Lower leg skin (tissue), 3 donors: ENCODE data around the gene ATP2B2.

ENCODE experiments used
- CTCF ChIP-seq, 3 donors: fragments of 450-650 bp; IDR thresholded peaks; one replicate each; pipeline ENCODE4 v1.5.1; 2016; ENCODE audit warnings: antibody characterized with exemption in 3 of 3, mild to moderate bottlenecking in 3 of 3, moderate library complexity in 2 of 3
- POLR2A ChIP-seq, 2 donors: fragments of 450-650 bp; IDR thresholded peaks; one replicate each; pipeline ENCODE4 v1.6.1; 2016 to 2017; ENCODE audit warnings: antibody characterized with exemption in 2 of 2, mild to moderate bottlenecking in 1 of 2, moderate library complexity in 1 of 2

DNA sequence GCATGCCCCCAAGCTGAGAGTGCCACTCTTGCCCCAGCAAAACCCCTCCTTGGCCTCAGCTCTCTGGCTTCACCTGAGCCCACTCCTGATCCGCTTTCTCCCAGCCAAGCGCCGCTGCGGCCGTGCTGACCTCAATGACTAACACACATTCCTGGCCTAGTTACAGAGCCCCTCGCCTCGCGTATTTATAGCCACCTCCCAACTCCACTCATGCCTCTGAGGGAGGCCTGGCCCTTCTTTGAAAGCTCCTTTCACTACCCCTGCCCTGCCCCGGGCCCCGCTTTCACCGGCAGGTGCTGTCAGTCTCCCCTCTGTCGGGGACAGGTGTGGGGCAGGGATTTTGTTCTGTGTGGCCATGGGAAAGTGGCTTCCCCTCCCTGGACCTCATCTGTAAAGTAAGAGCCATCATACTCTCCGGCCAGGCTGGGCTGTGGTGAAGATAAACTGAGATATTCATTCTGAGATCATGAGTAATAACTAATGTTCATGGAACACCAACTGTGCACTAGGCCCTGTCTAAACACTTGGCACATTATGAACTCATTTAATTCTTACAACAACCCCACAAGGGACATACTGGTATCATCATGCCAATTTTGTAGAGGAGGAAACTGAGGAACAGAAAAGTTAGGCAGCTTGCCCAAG, 13.2 kb upstream of the ATP2B2 start:
- TF ChIP-seq CTCF (IDR thresholded peaks at IDR 0.05) (no peak), POLR2A (IDR thresholded peaks at IDR 0.05) (no peak)
